Measurements from ENCODE around the gene CPM.

DNA sequence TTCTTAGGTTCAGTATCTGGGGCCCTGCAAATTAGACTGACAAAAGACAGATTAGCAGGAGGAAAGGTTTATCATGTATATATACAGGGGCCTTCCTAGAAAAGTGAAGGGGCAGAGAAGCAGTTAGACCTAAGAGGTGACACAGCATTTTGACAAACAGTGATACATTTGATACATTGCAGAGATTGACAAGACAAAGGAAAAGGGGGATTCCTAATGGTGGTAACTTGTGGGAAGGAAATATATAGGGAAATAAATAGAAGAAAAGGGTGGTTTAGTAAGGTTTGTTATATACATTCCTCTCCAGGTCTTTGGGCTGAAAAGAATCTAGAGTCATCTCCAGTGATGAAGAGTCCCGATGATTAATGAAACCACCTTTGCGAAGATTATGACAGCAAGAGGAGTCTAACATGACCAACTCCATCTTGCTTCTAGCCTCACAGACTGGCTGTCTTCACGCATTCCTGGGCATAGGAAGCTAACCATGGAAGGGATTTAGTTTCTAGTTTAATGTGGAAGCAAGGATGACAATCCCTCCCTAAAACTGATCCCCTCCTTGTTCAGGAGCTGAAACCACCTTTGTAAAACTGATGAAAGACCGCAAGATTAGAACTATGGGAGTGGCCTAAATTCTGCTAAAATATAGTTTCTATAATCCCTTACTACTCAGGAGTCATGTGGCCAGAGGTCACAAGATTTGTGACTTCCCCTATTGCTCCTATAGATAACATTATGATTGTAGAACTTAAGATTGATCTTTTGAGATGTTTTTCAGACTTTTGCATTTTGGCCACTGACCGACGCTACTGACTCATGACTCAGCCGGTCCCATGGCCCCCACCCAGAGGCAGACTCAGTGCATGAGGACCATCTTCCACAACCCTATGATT lies 31.1 kb upstream of the CPM start:
- TF ChIP-seq, protein P1, sequence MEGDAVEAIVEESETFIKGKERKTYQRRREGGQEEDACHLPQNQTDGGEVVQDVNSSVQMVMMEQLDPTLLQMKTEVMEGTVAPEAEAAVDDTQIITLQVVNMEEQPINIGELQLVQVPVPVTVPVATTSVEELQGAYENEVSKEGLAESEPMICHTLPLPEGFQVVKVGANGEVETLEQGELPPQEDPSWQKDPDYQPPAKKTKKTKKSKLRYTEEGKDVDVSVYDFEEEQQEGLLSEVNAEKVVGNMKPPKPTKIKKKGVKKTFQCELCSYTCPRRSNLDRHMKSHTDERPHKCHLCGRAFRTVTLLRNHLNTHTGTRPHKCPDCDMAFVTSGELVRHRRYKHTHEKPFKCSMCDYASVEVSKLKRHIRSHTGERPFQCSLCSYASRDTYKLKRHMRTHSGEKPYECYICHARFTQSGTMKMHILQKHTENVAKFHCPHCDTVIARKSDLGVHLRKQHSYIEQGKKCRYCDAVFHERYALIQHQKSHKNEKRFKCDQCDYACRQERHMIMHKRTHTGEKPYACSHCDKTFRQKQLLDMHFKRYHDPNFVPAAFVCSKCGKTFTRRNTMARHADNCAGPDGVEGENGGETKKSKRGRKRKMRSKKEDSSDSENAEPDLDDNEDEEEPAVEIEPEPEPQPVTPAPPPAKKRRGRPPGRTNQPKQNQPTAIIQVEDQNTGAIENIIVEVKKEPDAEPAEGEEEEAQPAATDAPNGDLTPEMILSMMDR (conservative IDR thresholded peaks at IDR 0.05; ENCODE audit: low read length): no peak
- no peak for TF ChIP-seq EZH2phosphoT487 (IDR thresholded peaks at IDR 0.05; ENCODE audit: borderline replicate concordance)

Measured in Loucy (cell line).